Esophagus squamous epithelium (tissue), 4 donors: ENCODE data around the gene INPP4B.

Experiments
- POLR2A ChIP-seq, 4 donors: fragments of 450-650 bp; IDR thresholded peaks; one replicate each; pipeline ENCODE4 v1.6.1; 2017; ENCODE audit warnings: antibody characterized with exemption in 4 of 4, mild to moderate bottlenecking in 4 of 4, moderate library complexity in 3 of 4
- TF ChIP-seq, protein P1 (sequence below), 6 experiments: fragments of 450-650 bp in 4 of 6; fragments of 200-600 bp in 2 of 6; sonication (generic) in 2 of 6; IDR thresholded peaks; one replicate each; pipeline ENCODE4 v1.5.1; 2016 to 2019; ENCODE audit warnings: antibody characterized with exemption in 6 of 6, mild to moderate bottlenecking in 4 of 6, moderate library complexity in 4 of 6

DNA sequence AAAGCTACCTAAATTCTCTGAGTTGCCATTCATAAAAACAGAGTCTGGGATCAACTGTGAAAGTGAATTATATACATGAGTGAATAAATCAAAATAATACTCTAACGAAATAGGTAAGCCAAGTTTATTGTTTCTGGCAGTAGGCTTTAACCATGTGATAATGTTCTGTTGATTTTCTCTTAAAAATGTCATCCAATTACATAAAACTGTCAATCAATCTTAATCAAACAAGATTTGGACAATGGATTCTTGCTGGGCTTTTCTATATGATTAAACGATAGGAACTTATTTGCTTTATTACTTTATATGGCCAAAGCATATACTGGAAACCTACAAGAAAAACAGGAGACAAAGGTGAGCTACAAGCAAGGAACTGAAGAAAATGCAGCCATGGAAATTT lies 148.8 kb downstream of the INPP4B start:
- TF ChIP-seq POLR2A (IDR thresholded peaks at IDR 0.05): no peak
- TF ChIP-seq, protein P1, sequence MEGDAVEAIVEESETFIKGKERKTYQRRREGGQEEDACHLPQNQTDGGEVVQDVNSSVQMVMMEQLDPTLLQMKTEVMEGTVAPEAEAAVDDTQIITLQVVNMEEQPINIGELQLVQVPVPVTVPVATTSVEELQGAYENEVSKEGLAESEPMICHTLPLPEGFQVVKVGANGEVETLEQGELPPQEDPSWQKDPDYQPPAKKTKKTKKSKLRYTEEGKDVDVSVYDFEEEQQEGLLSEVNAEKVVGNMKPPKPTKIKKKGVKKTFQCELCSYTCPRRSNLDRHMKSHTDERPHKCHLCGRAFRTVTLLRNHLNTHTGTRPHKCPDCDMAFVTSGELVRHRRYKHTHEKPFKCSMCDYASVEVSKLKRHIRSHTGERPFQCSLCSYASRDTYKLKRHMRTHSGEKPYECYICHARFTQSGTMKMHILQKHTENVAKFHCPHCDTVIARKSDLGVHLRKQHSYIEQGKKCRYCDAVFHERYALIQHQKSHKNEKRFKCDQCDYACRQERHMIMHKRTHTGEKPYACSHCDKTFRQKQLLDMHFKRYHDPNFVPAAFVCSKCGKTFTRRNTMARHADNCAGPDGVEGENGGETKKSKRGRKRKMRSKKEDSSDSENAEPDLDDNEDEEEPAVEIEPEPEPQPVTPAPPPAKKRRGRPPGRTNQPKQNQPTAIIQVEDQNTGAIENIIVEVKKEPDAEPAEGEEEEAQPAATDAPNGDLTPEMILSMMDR (IDR thresholded peaks at IDR 0.05): no peak
